A204.1 (cell line): ENCODE data around the gene ROR1.

Experiments used
- FAIRE-seq: peaks from 2 replicates; lab custom pipeline; 2012; peaks lifted over from hg19 to GRCh38; lab: Jason Lieb, UNC

ROR1 gene

DNA sequence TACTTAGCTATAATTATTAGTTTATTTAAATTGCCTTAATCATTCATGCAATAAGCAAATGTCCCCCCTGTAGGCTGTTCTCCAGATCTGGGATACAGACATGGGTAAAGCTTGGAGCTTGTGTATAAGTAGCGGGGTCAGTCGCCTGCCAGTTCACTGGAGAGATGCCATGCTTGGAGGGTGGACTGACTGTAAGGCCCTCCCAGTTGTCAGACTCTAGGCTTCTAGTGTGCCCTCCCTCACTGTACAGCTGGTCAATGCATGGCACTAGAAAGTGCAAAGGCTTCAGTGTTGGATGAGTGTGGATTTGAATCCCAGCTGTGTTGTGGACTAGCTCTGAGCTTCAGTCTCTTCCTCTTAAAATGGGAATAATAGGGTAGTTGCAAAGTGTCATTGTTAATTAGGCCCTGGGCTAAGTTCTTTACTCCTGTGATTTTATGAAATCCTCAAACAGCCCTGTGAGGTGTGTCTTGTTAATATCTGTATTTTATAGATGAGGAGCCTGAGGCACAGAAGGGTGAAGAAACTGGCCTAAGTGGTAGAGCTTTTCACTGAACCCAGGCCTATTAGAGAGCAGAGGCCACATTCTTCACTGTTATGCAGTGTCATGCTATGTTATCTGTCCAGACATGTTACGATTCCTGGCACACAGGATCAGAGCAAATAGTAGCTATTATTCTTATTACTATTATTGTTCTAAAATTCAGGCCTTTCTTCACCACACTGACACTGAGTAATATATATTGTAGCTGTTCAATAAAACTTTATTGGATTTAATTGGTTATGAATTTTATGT is 85.9 kb downstream of the ROR1 start:
- FAIRE-seq = no peak

DNA sequence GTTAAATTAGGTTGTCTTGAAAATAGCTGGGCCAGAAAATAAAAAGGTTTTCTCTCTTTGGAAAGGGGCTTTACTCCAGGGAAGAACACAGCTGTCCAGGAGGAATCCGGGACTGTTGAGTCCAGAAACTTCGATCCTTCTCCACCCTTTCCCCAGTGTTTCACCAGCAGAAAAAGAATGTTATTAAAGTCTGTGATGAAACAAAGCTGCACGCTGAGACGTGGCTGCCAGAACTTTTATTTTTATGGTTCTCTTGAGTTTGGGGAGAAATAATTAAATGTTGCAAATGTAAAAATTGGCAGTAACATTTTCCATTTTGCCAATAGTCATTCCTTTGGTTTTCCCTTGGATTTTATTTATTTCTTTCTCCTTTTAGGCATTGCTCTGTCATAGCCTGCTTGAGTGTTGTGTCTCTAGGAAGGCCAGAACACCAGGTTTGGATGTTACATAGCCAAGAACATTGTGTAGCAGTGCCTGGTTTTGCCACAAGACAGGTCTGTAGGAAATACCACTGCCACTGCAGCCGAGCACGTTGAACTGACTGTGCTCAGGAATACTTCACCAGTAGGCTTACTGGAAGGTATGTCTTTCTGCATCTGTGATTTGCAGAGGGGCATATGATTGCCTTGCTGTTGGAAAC is 87.4 kb downstream of the ROR1 start:
- FAIRE-seq = no peak

GRCh38 chr1:63863145-63863544 is 89.3 kb downstream of the ROR1 start:
- FAIRE-seq = no peak

- FAIRE-seq = no peak
These were observed 90.4 kb downstream of the ROR1 start for GRCh38 chr1:63864224-63864641.

GRCh38 chr1:63865561-63865960 is 91.7 kb downstream of the ROR1 start:
- no peak for FAIRE-seq

GRCh38 chr1:63866084-63866483 is 92.3 kb downstream of the ROR1 start:
- no peak for FAIRE-seq

DNA sequence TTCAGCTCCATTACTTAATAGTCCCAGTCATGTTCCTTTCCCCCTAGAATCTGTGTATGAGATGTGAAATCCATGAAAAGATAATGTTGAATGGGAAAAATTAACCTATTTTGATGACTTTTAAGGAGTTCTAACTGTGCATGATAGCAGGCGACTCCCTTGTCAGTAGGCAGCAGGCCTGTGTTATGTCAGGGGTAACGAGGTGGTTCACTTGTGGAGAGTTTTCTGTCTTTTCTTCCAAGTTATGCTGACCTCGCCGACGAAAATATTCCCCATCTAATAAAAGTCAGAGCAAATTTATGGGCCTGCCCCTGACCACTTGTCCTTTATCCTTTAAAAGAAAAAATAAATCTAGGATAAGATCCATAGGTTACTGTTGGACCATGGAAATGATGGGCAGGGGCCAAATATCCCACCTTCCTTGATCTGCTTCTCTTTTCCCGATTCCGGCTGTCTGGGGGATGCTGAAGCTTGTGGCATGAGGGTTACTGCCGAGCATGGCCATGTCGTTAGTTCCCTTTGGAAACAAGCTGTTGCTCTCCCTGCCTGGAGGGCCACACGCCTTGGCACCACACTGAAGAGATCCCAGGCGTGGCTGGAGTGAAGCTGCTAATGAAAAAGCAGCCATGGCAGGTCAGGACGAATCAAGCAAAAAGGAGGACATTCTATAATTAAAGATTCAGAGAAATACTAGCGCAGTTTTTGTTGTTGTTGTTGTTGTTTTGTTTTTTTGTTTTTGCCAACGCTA is 93.8 kb downstream of the ROR1 start:
- FAIRE-seq = no peak

- no peak for FAIRE-seq
These were observed 94.5 kb downstream of the ROR1 start for GRCh38 chr1:63868268-63868781.

GRCh38 chr1:63870152-63870551 is 96.3 kb downstream of the ROR1 start:
- FAIRE-seq = no peak

DNA sequence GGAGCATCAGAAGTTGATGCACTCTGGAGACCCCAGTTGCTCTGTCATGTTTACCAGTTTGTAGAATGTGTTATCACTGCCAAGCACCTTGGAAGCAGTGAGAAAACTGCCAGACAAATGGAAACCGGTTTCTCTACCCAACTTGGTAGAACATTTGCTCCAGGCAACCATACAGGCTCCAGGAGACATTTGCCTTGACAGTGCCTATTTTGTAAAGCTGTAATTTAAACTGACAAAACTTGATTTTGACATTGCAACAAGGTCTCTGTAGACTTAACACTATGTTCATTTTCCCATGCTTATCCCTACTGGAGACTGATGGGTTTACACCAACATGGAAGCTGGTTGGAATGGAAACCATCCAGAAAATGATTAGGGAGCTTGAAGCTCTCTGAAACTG is 97.6 kb downstream of the ROR1 start:
- no peak for FAIRE-seq

GRCh38 chr1:63873751-63874150 is 99.9 kb downstream of the ROR1 start:
- FAIRE-seq = no peak

GRCh38 chr1:63874278-63874880 is 100.6 kb downstream of the ROR1 start:
- FAIRE-seq = no peak

DNA sequence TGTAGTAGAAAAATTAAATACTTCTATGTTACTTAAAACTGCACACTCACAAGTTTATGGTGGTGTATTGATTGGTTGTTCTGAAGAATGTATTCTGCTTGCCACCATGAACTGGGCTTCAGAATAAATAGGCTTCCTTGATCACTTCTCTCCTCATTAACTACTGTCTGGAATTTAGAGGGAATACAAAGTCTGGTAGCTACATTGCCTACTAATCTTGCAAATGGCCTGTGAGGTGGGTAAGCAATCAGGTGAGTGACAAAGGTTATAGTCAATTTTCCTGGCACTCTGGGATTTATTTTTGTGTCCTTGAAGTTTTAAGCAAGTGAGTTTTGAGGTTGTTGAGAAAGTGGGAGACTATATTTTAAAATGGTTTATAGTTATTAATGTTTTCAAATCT is 101.8 kb downstream of the ROR1 start:
- no peak for FAIRE-seq

GRCh38 chr1:63877021-63877767 is 103.4 kb downstream of the ROR1 start:
- no peak for FAIRE-seq

GRCh38 chr1:63877816-63878215 is 104.0 kb downstream of the ROR1 start:
- no peak for FAIRE-seq

DNA sequence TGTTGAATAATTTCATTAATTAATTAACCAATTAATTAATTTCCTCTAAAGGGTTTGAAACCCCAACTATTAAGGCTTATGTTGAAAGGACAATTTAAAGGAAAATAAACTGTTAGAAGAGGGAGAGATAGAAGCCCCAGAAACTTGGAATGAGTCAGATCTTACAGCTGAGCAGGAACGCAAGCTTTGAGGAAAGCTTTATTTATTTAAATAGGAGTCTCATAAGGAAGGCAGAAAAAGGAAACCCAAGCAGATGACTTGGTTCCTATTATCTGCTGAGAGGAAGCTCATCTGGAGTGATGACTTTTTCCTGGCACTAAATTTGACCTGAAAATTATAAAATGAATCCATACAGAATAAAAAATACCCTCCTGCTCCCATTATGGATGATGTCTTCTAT is 105.1 kb downstream of the ROR1 start:
- no peak for FAIRE-seq

DNA sequence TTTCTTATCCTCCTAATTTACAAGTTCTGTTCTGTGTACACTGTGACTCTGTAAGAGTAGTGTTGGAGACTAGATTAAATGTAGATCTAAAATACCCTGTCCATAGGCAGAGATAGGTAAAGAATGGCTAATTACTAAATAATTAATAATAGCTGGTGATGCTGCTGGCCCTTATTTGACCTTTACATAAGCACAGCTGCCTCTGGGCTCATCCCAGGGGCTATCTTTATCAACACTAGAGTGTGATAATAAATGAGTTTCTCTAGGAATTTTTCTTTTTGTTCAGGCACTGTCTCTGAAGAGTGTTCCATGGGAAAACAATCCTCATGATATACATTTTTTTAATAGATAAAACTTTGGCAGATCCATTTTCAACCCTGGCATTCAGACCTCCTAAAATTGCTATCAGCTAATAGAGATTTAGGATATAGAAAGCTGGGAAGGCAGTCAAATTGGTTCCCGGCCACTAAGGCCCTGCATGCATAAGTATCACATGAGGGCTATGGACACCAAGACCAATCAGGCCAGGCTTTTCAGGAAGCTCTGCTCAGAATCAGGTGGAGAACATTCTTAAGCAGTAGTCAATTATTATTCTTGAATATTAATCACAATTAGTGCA is 107.2 kb downstream of the ROR1 start:
- no peak for FAIRE-seq

DNA sequence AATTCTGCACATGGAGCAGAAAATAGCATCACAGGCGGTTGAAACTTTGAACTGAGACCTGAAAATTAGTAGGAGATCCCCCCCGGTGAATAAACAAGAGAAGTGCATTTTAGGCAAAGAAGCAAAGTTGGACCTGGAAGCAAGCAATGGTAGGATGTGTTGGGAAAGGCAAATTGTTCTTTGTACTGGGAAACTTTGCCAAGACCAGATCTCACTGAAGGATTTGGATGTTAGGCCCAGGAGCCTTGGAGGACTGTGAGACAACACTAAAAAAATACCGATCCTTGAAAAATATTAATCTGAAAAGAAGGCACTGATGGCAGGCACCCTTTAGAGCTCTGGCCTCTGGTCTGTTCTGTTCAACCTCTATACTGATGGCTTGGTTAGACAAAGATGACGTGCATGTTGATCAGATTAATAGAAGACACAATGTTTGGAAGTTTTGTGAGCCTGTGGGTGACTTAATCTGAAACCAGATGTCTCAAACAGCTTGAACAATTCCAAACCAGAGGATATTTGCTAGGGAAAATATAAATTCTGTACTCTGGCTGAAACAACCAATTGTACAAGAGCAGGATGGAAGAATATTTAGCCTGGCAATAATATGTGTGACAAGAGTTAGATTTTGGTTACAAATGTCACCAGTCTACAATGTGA is 108.4 kb downstream of the ROR1 start:
- no peak for FAIRE-seq

- FAIRE-seq = no peak
These were observed 109.8 kb downstream of the ROR1 start for GRCh38 chr1:63883494-63884235.

DNA sequence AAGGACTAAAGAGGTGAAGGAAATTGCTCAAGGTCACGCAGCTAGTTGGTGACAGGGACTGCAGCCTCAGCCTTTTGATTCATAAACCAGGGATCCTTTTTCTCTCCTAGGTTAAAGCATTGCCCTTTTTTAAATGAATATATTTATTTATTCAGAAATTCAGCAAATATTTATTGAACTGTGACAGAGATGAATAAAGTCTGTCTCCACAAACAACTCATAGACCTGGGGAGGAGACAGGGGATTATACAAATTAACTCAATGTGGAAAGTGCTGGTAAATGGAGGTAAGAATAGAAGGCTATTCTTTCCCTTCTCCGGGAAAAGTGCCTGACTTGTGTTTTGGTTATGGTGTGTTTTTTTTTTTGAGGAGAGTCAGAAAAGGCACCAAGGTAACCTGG is 110.7 kb downstream of the ROR1 start:
- FAIRE-seq = no peak
